GM18502 (cell line): ENCODE measurements around the gene CARNS1.

Experiments used
- ATAC-seq: cut with Tn5 transposase; IDR thresholded peaks from one replicate; pipeline ENCODE4 v1.9.1; 2021; ENCODE audit warnings: mild to moderate bottlenecking; ENCODE audit not compliant: unreplicated experiment, poor library complexity

The CARNS1 gene

GRCh38 chr11:67415501-67416304, at the start of gene CARNS1:
Gene CARNS1 (plus strand): TSS chr11:67415678. CDS start chr11:67416200, 522 bp downstream.
- ATAC-seq, result no peak

GRCh38 chr11:67365736-67366444, 49.6 kb upstream of the CARNS1 start:
- no peak for ATAC-seq

GRCh38 chr11:67366546-67366945, 48.9 kb upstream of the CARNS1 start:
- ATAC-seq, result no peak

- ATAC-seq, result no peak
Measured at GRCh38 chr11:67366961-67367760, 48.3 kb upstream of the CARNS1 start.

- ATAC-seq, result no peak
Measured at GRCh38 chr11:67367761-67368227, 47.7 kb upstream of the CARNS1 start.

GRCh38 chr11:67368621-67369020, 46.9 kb upstream of the CARNS1 start:
- ATAC-seq, result no peak

- ATAC-seq, result no peak
Measured at GRCh38 chr11:67369275-67369674, 46.2 kb upstream of the CARNS1 start.

GRCh38 chr11:67369801-67370284, 45.6 kb upstream of the CARNS1 start:
- no peak for ATAC-seq

- no peak for ATAC-seq
Measured at GRCh38 chr11:67370351-67371076, 45.0 kb upstream of the CARNS1 start.

- ATAC-seq, result no peak
Measured at GRCh38 chr11:67371189-67371910, 44.1 kb upstream of the CARNS1 start.

GRCh38 chr11:67371911-67372320, 43.6 kb upstream of the CARNS1 start:
- ATAC-seq, result no peak

- no peak for ATAC-seq
Measured at GRCh38 chr11:67372321-67372992, 43.0 kb upstream of the CARNS1 start.

GRCh38 chr11:67372993-67373647, 42.4 kb upstream of the CARNS1 start, which contains the start of gene CLCF1:
Gene CLCF1 (minus strand): TSS chr11:67373598. CDS start chr11:67373539, 59 bp downstream.
- no peak for ATAC-seq

- no peak for ATAC-seq
Measured at GRCh38 chr11:67373648-67374570, 41.6 kb upstream of the CARNS1 start.

GRCh38 chr11:67374571-67375281, 40.8 kb upstream of the CARNS1 start:
- no peak for ATAC-seq

- no peak for ATAC-seq
Measured at GRCh38 chr11:67375320-67376055, 40.0 kb upstream of the CARNS1 start.
